ENCODE measurements around the gene SYT1. TPM values are rescaled to one million over a fixed set of nuclear protein-coding genes. Genes with fewer than 3 reads are reported as not detected.

Gene SYT1
- total and polyA plus RNA-seq, 4 donors = 0.53 to 0.84 (median 0.64) TPM

- WGBS = 77% methylated on average over 3 of the region's 3 CpGs
- TF ChIP-seq HNF4G (IDR thresholded peaks at IDR 0.05) (no peak), JUND (IDR thresholded peaks at IDR 0.05) (no peak), MAX (IDR thresholded peaks at IDR 0.05) (no peak), SP1 (IDR thresholded peaks at IDR 0.05) (no peak)
- no peak for DNase-seq (ENCODE audit: low spot score)
Observed at GRCh38 chr12:79291711-79292110, 427.1 kb downstream of the SYT1 start.

GRCh38 chr12:79294590-79294989 lies 430.0 kb downstream of the SYT1 start:
- no peaks in the 10 kb centered on the region for H3K27me3 ChIP-seq (ENCODE audit: control insufficient read depth in 4 of 4, insufficient read depth in 4 of 4, low read length in 3 of 4)
- H3K4me1 ChIP-seq (ENCODE audit: control insufficient read depth in 4 of 4, insufficient read depth in 4 of 4, low read length in 3 of 4) = no peaks in the 10 kb centered on the region
- 61% methylated on average over 2 of the region's 2 CpGs for WGBS
- no peak for DNase-seq (ENCODE audit: low spot score)
- no peak overlapping the region for H3K4me3 ChIP-seq (ENCODE audit: low read depth in 1 of 3, low read length in 3 of 3)
- no peak for TF ChIP-seq JUND (IDR thresholded peaks at IDR 0.05)
- no peak overlapping the region for H3K9ac ChIP-seq (ENCODE audit: low read depth in 1 of 2, low read length in 2 of 2)
- no peaks in the 10 kb centered on the region for H3K36me3 ChIP-seq (ENCODE audit: control insufficient read depth in 4 of 4, insufficient read depth in 3 of 4, low read depth in 1 of 4, low read length in 3 of 4)
- H3K9me3 ChIP-seq (ENCODE audit: control insufficient read depth in 4 of 4, low read length in 3 of 4) = no peaks in the 10 kb centered on the region
- H3K27ac ChIP-seq (ENCODE audit: low read depth in 1 of 2, low read length in 2 of 2) = no peak overlapping the region

More at GRCh38 chr12:79291711-79292110, 427.1 kb downstream of the SYT1 start:
- no peak overlapping the region for H3K27ac ChIP-seq (ENCODE audit: low read depth in 1 of 2, low read length in 2 of 2)
- no peaks in the 10 kb centered on the region for H3K9me3 ChIP-seq (ENCODE audit: control insufficient read depth in 4 of 4, low read length in 3 of 4)
- H3K36me3 ChIP-seq (ENCODE audit: control insufficient read depth in 4 of 4, insufficient read depth in 3 of 4, low read depth in 1 of 4, low read length in 3 of 4) = no peaks in the 10 kb centered on the region
- H3K4me1 ChIP-seq (ENCODE audit: control insufficient read depth in 4 of 4, insufficient read depth in 4 of 4, low read length in 3 of 4) = no peaks in the 10 kb centered on the region
- no peak overlapping the region for H3K9ac ChIP-seq (ENCODE audit: low read depth in 1 of 2, low read length in 2 of 2)
- no peaks in the 10 kb centered on the region for H3K27me3 ChIP-seq (ENCODE audit: control insufficient read depth in 4 of 4, insufficient read depth in 4 of 4, low read length in 3 of 4)
- H3K4me3 ChIP-seq (ENCODE audit: low read depth in 1 of 3, low read length in 3 of 3) = no peak overlapping the region

GRCh38 chr12:79295572-79295971 lies 431.0 kb downstream of the SYT1 start:
- no peak for DNase-seq (ENCODE audit: low spot score)
- Histone ChIP-seq H3K9ac (ENCODE audit: low read depth in 1 of 2, low read length in 2 of 2) (no peak overlapping the region), H3K36me3 (ENCODE audit: control insufficient read depth in 4 of 4, insufficient read depth in 3 of 4, low read depth in 1 of 4, low read length in 3 of 4) (no peaks in the 10 kb centered on the region), H3K27me3 (ENCODE audit: control insufficient read depth in 4 of 4, insufficient read depth in 4 of 4, low read length in 3 of 4) (no peaks in the 10 kb centered on the region), H3K9me3 (ENCODE audit: control insufficient read depth in 4 of 4, low read length in 3 of 4) (no peaks in the 10 kb centered on the region), H3K27ac (ENCODE audit: low read depth in 1 of 2, low read length in 2 of 2) (no peak overlapping the region), H3K4me1 (ENCODE audit: control insufficient read depth in 4 of 4, insufficient read depth in 4 of 4, low read length in 3 of 4) (no peaks in the 10 kb centered on the region), H3K4me3 (ENCODE audit: low read depth in 1 of 3, low read length in 3 of 3) (no peak overlapping the region)
- no peak for TF ChIP-seq SP1 (IDR thresholded peaks at IDR 0.05)
- no peak for TF ChIP-seq RXRA (IDR thresholded peaks at IDR 0.05)
- TF ChIP-seq RAD21 (IDR thresholded peaks at IDR 0.05) = no peak
- no peak for TF ChIP-seq JUND (IDR thresholded peaks at IDR 0.05)

- H3K4me3 ChIP-seq (ENCODE audit: low read depth in 1 of 3, low read length in 3 of 3) = no peak overlapping the region
- WGBS = 90% methylated on average over 5 of the region's 5 CpGs
- no peaks in the 10 kb centered on the region for H3K4me1 ChIP-seq (ENCODE audit: control insufficient read depth in 4 of 4, insufficient read depth in 4 of 4, low read length in 3 of 4)
- H3K36me3 ChIP-seq (ENCODE audit: control insufficient read depth in 4 of 4, insufficient read depth in 3 of 4, low read depth in 1 of 4, low read length in 3 of 4) = no peaks in the 10 kb centered on the region
- no peak overlapping the region for H3K9ac ChIP-seq (ENCODE audit: low read depth in 1 of 2, low read length in 2 of 2)
- no peak overlapping the region for H3K27ac ChIP-seq (ENCODE audit: low read depth in 1 of 2, low read length in 2 of 2)
- no peaks in the 10 kb centered on the region for H3K27me3 ChIP-seq (ENCODE audit: control insufficient read depth in 4 of 4, insufficient read depth in 4 of 4, low read length in 3 of 4)
- no peaks in the 10 kb centered on the region for H3K9me3 ChIP-seq (ENCODE audit: control insufficient read depth in 4 of 4, low read length in 3 of 4)
- no peak for DNase-seq (ENCODE audit: low spot score)
- TF ChIP-seq RAD21 (IDR thresholded peaks at IDR 0.05) (no peak), REST (IDR thresholded peaks at IDR 0.05) (no peak), YY1 (IDR thresholded peaks at IDR 0.05) (no peak), NR2F2 (IDR thresholded peaks at IDR 0.05) (no peak), EGR1 (IDR thresholded peaks at IDR 0.05; ENCODE audit: low read depth in 2 of 2) (no peak), GABPA (IDR thresholded peaks at IDR 0.05 in 1 of 2, conservative IDR thresholded peaks at IDR 0.05 in 1 of 2) (no peak), RXRA (IDR thresholded peaks at IDR 0.05) (no peak), CTCF (IDR thresholded peaks at IDR 0.05; ENCODE audit: low read depth, low read length, missing input control) (no peak), JUND (IDR thresholded peaks at IDR 0.05) (no peak), SP1 (IDR thresholded peaks at IDR 0.05) (no peak), ZBTB33 (IDR thresholded peaks at IDR 0.05) (no peak), HNF4A (conservative IDR thresholded peaks at IDR 0.05) (no peak), ATF3 (IDR thresholded peaks at IDR 0.05) (no peak), FOXA2 (IDR thresholded peaks at IDR 0.05) (no peak), TAF1 (conservative IDR thresholded peaks at IDR 0.05) (no peak), HNF4G (IDR thresholded peaks at IDR 0.05) (no peak)
Observed at GRCh38 chr12:79296133-79296532, 431.6 kb downstream of the SYT1 start.

Measured in liver (tissue), 9 donors.